Osteocyte (in vitro differentiated cells): ENCODE results near the gene TBC1D3B. TPM values are rescaled to one million over a fixed set of nuclear protein-coding genes. Genes with fewer than 3 reads are reported as not detected.

Experiments
- DNase-seq: peaks from one replicate; pipeline ENCODE4 v3.0.0; 2021; ENCODE audit warnings: mixed read lengths; ENCODE audit not compliant: unreplicated experiment; ENCODE audit errors: extremely low spot score
- H3K27ac Mint-ChIP-seq: one replicate; pipeline ENCODE4 v1.8.0; 2021; ENCODE audit warnings: mild to moderate bottlenecking, mixed read lengths; ENCODE audit not compliant: unreplicated experiment
- H3K27me3 Mint-ChIP-seq: one replicate; pipeline ENCODE4 v1.8.0; 2021; ENCODE audit warnings: mixed read lengths; ENCODE audit not compliant: unreplicated experiment
- H3K36me3 Mint-ChIP-seq: one replicate; pipeline ENCODE4 v1.8.0; 2021; ENCODE audit warnings: mixed read lengths; ENCODE audit not compliant: unreplicated experiment
- H3K4me1 Mint-ChIP-seq: one replicate; pipeline ENCODE4 v1.8.0; 2021; ENCODE audit warnings: mixed read lengths; ENCODE audit not compliant: unreplicated experiment
- H3K4me3 Mint-ChIP-seq: one replicate; pipeline ENCODE4 v1.8.0; 2021; ENCODE audit warnings: mild to moderate bottlenecking, moderate library complexity, mixed read lengths; ENCODE audit not compliant: unreplicated experiment
- H3K9me3 Mint-ChIP-seq: one replicate; pipeline ENCODE4 v1.8.0; 2021; ENCODE audit warnings: mixed read lengths; ENCODE audit not compliant: unreplicated experiment
- CTCF ChIP-seq: fragments of 200-600 bp; sonication (generic); IDR thresholded peaks from 2 replicates; pipeline ENCODE4 v1.5.0; 2021; ENCODE audit warnings: antibody characterized with exemption, mild to moderate bottlenecking, moderate library complexity
- total RNA-seq: library from RNA; stranded (reverse); gene quantifications from 2 replicates; pipeline ENCODE4 v1.2.1, GENCODE V29; 2021

Gene TBC1D3B
- total RNA-seq, 1 donor from 2014 or later, result 12.6 TPM

- DNase-seq, result no peak
Observed at GRCh38 chr17:36120221-36120620, 56.2 kb downstream of the TBC1D3B start.

GRCh38 chr17:36118477-36119353 lies 57.7 kb downstream of the TBC1D3B start:
- no peak for TF ChIP-seq CTCF
- no peaks in the 10 kb centered on the region for H3K9me3 Mint-ChIP-seq
- H3K27me3 Mint-ChIP-seq, result no peaks in the 10 kb centered on the region
- H3K4me3 Mint-ChIP-seq, result no peak overlapping the region
- DNase-seq, result no peak
- no peaks in the 10 kb centered on the region for H3K36me3 Mint-ChIP-seq
- H3K27ac Mint-ChIP-seq, result no peak overlapping the region
- H3K4me1 Mint-ChIP-seq, result no peaks in the 10 kb centered on the region

More at GRCh38 chr17:36120221-36120620, 56.2 kb downstream of the TBC1D3B start:
- no peaks in the 10 kb centered on the region for H3K9me3 Mint-ChIP-seq
- no peaks in the 10 kb centered on the region for H3K36me3 Mint-ChIP-seq
- no peak for TF ChIP-seq CTCF
- no peak overlapping the region for H3K4me3 Mint-ChIP-seq
- H3K27me3 Mint-ChIP-seq, result no peaks in the 10 kb centered on the region
- H3K27ac Mint-ChIP-seq, result no peak overlapping the region
- H3K4me1 Mint-ChIP-seq, result no peaks in the 10 kb centered on the region

GRCh38 chr17:36117505-36118382 lies 58.7 kb downstream of the TBC1D3B start:
- H3K4me1 Mint-ChIP-seq, result no peaks in the 10 kb centered on the region
- no peak for DNase-seq
- H3K27me3 Mint-ChIP-seq, result no peaks in the 10 kb centered on the region
- H3K27ac Mint-ChIP-seq, result no peak overlapping the region
- no peak overlapping the region for H3K4me3 Mint-ChIP-seq
- no peaks in the 10 kb centered on the region for H3K36me3 Mint-ChIP-seq
- TF ChIP-seq CTCF, result no peak
- H3K9me3 Mint-ChIP-seq, result no peaks in the 10 kb centered on the region

Other genes with a start within 250 kb of the TBC1D3B start
- 0.35 TPM in 1 of 2 replicates, not detected in the other for gene RDM1, start 245.9 kb downstream of the TBC1D3B start, total RNA-seq
- gene LYZL6, start 232.9 kb downstream of the TBC1D3B start, total RNA-seq, result not detected in 2 replicates
- gene CCL16, start 195.1 kb downstream of the TBC1D3B start, total RNA-seq, result not detected in 2 replicates
- not detected in 2 replicates for gene CCL14, start 189.9 kb downstream of the TBC1D3B start, total RNA-seq
- gene CCL15, start 175.1 kb downstream of the TBC1D3B start, total RNA-seq, result not detected in 2 replicates
- gene CCL23, start 158.7 kb downstream of the TBC1D3B start, total RNA-seq, result not detected in 2 replicates
- gene CCL18, start 112.4 kb downstream of the TBC1D3B start, total RNA-seq, result not detected in 2 replicates
- gene CCL3, start 86.5 kb downstream of the TBC1D3B start, total RNA-seq, result not detected in 2 replicates
- gene CCL4, start 72.8 kb downstream of the TBC1D3B start, total RNA-seq, result not detected in 2 replicates
- gene CCL3L1, start 20.1 kb upstream of the TBC1D3B start, total RNA-seq, result not detected in 2 replicates
- not detected in 2 replicates for gene CCL4L2, start 34.4 kb upstream of the TBC1D3B start, total RNA-seq
- gene TBC1D3I, start 87.9 kb upstream of the TBC1D3B start, total RNA-seq, result 0.42 and 1.0 TPM in 2 replicates
- gene TBC1D3G, start 147.2 kb upstream of the TBC1D3B start, total RNA-seq, result not detected in 2 replicates
- not detected in 2 replicates for gene TBC1D3H, start 211.8 kb upstream of the TBC1D3B start, total RNA-seq